Measurements from ENCODE around the gene CLEC4F.
A peak's percentile ranks its signal among the peaks of the same experiment; 100 is the strongest.
"Not testable (repeated sequence)": the region's sequence is repeated elsewhere in the genome, so short reads cannot be mapped to it uniquely, and the experiment has no call there.

The CLEC4F gene

DNA sequence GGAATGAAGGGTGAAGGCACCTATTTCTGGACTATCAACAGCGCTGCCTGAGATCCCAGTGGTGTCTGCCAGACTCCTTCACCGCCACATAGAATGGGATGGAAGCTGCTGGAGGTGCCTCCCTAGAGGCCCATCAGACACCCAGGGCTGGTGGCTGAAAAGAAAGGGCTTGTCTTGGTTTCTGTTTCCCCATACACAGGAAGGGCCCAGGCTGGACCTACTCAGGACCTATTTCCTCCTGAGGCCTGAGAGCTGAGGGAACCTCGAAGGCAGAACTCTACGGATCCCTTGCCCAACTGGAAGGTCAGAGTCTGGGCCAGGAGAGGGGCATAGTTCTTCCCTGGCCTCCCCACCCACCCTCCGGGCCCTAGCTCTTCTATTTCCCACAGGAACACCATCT, 2.9 kb upstream of the CLEC4F start:
- no peak for DNase-seq

DNA sequence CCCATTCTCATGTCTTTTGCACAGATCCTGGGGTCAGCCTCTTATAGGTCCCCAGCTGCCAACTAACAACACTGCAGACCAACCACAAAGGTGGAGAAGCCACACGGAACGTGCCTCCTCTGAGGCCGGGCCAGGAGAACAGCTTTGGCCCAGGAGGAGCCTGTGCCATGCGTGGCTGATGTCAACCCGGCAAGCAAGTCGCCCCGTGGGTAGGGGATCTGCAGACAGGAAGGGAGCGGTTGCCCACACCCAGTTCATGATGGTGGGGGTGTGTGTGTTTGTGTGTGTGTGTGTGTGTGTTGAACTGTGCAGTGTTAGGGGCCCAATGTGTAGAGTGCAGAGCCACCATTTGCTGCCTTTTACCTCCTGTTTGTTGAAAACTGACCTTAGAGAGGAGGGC, 2.4 kb upstream of the CLEC4F start:
- DNase-seq: peak; percentile 7

- no peak for DNase-seq
Observed at GRCh38 chr2:70817284-70817954, 3.0 kb downstream of the CLEC4F start.

- no peak for DNase-seq
Observed at GRCh38 chr2:70816726-70817125, 3.7 kb downstream of the CLEC4F start.

- DNase-seq: no peak
Observed at GRCh38 chr2:70808983-70809958, 11.1 kb downstream of the CLEC4F start.

DNA sequence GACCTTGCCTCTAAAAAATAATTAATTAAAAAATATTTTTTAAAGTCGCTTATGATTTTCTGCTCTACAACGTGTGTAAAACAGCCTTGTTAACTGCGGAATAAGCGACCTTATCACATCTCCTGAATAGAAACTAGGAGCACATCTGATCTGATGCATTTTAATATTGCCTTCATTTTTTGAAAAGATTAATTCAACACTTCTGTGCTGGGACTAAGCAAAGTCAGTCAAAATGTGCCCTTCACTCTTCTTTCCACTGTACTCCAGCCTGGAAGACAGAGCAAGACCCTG, 12.6 kb downstream of the CLEC4F start:
- DNase-seq: no peak

DNA sequence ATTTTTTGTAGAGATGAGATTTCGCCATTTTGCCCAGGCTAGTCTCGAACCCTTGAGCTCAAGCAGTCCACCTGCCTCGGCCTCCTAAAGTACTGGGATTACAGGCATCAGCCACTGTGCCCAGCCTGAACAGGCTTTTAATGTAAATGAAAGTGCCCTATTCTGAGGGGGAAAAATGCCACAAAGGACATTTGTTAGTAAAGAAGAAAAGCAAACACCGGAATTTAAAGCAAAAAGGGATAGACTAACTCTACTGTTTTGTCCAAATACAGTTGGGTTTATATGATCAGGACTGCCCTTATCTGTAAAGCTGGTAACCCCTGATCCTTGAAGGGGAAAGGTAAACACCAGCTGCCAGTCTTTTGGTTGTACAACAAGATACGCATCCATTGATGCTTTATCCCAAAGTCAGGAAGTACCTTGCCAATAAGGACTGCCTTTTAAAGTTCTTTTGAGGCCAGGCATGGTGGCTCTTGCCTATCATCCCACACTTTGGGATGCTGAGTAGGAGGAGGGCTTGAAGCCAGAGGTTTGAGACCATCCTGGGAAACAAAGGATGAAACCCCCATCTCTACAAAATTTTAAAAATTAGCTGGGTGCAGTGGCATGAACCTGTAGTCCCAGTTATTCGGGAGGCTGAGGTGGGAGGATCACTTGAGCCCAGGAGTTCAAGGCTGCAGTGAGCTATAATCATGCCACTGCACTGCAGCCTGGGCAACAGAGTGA, 13.1 kb downstream of the CLEC4F start:
- DNase-seq: no peak

DNA sequence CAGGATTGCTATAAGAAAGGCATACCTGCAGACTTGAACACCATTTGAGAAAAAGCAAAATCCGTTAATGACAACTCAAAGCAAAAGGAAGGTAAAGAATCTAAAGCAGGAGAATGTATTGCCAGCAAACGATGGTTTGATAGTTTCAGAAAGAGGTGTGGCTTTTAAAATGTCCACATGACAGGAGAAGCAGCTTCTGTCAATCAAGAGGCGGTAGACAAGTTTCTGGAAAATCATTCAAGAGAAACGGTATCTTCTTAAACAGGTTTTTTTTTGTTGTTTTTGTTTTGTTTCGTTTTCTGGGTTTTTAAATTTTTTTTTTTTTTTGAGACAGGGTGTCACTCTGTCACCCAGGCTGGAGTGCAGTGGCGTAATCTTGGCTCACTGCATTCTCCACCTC, 13.8 kb downstream of the CLEC4F start:
- no peak for DNase-seq

GRCh38 chr2:70806013-70806412, 14.4 kb downstream of the CLEC4F start:
- no peak for DNase-seq

DNA sequence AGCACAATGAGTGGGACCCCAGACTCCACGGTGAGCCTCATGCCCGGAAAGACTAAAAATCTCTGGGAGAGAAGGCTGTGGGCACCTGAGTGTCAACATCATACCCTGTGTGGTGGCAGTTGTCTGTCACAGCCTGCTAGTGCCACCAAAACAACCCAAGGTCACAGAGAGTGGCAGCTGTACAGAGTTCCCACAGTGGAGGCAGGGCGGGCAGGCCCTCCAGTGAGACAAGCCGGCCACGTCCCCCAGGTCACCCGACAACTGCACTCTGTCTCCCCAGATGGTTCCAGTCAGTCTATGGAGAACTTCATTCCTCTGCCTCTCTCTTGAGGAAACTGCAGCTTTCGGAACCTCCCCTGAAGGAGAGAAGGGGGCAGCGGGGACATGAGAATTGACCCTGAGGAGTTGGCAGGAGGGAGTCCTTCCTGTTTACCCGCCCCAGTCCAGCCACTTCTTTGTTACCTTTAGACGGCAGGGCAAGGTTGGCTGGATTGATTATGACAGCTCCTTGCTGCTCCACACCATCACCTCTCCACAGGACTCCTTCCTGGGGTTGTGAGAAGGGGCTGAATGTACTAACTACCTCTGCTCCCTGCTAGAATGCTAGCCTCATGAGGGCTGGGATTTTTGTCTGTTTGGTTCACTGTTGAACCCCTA, 18.7 kb downstream of the CLEC4F start:
- DNase-seq: no peak

- DNase-seq: no peak
Observed at GRCh38 chr2:70799706-70800105, 20.7 kb downstream of the CLEC4F start.

GRCh38 chr2:70797996-70798395, 22.4 kb downstream of the CLEC4F start:
- not testable (repeated sequence) for DNase-seq

DNA sequence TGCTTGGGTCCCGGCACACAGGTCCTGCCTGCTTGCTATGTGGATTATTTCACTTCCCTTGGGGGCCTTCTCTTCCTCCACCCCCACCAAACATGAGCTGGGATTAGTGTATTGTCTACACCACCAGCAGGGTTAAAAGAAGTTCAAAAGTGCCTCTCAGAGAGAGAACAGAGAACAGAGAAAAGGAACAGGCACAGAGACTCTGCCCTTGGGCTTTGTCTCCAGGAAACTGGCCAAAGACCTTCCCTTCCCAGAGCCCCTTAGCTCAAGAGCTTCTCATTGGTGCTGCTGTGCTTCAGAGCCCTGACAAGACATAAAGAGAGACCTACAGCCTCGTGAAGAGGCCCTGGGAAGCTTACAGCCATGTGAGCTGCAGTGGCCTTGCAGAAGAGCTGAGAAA, 22.9 kb downstream of the CLEC4F start:
- DNase-seq: no peak

- DNase-seq: no peak
Observed at GRCh38 chr2:70796262-70796661, 24.1 kb downstream of the CLEC4F start.

- DNase-seq: no peak
Observed at GRCh38 chr2:70795164-70795995, 25.0 kb downstream of the CLEC4F start.

- peak; percentile 7 for DNase-seq
Observed at GRCh38 chr2:70793450-70793849, 26.9 kb downstream of the CLEC4F start.

DNA sequence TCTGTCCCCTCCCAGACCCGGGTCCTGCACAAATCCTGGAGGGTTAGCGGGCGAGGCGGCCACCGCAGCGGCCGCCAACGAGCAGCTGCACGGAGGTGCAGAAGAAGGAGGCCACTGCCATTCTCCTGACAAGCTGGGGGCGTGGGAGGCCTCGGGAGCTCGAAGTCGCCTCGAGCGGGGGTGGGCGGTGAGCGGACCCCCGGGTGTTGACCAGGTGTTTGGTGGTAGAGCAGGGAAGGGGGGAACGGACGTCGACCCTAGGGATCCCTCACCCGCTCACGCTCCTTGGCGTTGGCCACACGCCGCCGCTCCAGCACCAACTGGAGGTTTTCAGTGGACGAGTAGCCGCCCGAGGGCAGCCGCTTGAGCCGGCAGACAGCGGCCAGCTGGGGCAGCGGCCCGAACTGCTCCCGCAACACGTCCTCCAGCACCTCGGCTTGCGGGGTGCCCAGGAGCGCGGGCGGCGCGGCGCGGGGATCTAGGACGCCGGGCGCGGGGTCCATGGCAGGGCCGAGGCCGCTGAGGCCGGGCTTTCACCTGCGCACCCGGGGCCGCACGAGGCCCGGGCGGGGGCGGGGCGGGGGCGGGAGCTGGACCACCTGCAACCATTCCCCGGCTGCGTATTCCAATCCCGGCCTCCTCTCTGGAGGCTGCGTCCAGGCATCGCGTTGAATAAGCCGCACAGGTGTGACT, 30.1 kb downstream of the CLEC4F start, which contains the start of gene FIGLA:
FIGLA (minus strand) TSS at position 508 of the 693 bp plus-strand sequence; CDS start at position 503, 5 bp downstream.
- no peak for DNase-seq

DNA sequence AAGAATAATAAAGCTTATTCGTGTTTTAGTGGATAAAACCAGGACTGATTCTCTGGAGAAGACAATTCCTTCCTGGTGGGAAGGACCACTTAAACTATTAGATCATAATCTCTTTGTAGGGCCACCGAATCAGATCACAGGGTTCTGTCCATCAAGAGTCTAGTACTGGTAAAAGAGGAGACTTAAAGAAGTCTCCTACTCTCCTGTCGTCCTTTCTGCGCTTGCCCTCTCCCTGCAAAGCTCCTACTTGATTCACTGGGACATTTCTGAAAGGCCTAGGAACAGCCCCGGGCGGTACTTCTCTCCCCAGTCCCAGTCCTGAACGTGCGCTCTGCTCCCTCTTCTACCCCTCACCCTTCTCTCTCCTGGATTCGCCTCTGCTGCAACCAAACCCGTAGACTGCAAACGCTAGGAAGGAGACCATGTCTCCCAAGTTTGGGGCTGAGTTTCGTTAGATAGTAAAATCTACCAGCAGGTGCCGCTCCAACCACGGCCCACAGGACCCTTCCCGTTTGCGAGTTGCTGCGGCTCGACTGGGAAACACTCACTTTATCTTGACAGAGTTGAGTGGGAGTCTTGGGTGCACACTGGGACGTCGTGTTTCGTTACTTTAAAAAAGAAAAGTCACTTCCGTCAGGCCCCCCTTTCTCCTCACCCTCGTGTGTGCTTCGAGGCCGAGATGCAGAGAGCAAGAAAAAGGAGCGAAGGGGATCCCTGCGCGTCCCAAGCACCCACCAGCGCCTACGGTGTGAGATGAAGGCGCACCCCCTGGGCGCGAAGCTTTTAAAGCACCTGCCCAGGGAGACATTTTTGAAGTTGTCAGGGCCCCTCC, 30.9 kb downstream of the CLEC4F start:
- DNase-seq: peak; percentile 63

DNA sequence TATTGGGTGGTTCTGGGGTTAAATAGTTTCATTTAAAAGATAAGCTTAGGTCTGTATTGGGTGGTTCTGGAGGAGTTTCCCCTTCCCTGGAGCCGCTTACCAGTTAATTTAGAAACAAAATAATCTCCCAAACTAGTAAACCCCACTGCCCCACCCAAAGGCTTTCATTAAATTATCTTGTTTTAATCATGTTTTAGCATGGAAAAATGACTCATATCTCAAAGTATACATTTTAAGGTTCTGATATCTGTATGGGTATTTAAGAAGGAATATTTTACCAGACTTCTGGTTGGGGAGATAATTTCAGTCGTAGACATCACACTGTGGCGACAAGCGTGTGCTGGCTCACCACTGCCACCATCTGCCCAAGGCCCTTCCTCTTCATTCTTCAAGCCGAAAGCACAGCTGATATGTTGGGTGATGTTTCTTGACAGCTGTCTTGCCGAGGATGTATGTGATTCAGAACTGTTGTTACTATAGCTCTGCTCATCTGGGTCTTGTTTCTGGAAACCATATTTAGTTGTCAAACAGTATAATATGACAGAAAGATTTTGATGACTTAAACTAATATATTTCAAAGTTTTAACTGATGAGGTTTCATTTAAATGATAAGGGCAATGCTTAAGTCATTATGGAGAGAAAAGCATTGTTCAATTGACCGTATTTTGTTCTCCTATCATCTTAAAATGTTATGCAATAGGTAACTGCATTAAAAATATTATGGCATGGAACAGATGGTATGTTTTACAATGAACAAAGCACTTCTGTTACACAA, 35.1 kb downstream of the CLEC4F start:
- DNase-seq: peak; percentile 23

- no peak for DNase-seq
Observed at GRCh38 chr2:70784320-70784719, 36.1 kb downstream of the CLEC4F start.
